GM12872 (cell line): ENCODE results near the gene CDC14B.

Source experiments
- TF ChIP-seq, protein P1 (sequence below): IDR thresholded peaks from 3 replicates; pipeline ENCODE4 v1.5.1; 2011; ENCODE audit warnings: low read depth, mild to moderate bottlenecking, low read length, moderate library complexity; ENCODE audit not compliant: insufficient read depth

The CDC14B gene

DNA sequence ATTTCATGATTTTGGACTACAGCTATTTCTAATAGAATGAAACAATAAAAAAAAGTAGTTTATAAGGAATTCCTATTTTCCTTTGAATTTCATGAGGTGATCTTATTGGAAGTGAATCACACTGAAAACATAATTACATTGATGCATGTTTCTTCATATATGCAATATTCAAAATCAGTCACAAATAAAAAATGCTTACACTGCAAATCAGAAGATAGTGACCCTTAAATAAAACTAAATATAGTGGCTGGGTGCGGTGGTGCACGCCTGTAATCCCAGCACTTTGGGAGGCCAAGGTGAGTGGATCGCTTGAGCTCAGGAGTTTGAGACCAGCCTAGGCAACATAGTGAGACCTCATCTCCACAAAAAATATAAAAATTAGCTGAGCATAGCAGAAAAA, 79.5 kb downstream of the CDC14B start:
- TF ChIP-seq, protein P1, sequence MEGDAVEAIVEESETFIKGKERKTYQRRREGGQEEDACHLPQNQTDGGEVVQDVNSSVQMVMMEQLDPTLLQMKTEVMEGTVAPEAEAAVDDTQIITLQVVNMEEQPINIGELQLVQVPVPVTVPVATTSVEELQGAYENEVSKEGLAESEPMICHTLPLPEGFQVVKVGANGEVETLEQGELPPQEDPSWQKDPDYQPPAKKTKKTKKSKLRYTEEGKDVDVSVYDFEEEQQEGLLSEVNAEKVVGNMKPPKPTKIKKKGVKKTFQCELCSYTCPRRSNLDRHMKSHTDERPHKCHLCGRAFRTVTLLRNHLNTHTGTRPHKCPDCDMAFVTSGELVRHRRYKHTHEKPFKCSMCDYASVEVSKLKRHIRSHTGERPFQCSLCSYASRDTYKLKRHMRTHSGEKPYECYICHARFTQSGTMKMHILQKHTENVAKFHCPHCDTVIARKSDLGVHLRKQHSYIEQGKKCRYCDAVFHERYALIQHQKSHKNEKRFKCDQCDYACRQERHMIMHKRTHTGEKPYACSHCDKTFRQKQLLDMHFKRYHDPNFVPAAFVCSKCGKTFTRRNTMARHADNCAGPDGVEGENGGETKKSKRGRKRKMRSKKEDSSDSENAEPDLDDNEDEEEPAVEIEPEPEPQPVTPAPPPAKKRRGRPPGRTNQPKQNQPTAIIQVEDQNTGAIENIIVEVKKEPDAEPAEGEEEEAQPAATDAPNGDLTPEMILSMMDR, result no peak

GRCh38 chr9:96532173-96532572, 87.5 kb downstream of the CDC14B start:
- TF ChIP-seq, protein P1, result no peak

DNA sequence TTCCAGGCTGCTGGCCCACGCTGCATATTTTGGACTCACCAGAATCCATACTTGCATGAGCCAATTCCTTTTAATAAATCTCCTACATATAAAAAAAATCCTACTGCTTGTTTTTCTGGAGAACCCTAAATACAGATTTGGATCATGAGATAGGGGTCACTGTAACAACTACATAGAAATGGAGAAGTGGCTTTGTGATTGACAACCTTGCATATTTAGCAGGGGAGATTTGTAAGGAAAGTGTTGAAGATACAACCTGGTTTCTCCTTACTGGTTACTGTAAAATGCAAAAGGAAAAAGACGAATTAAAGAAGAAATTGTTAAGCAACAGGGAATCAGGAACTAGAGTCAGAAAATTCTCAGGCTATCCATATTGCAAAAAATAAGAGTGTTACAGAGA, 94.9 kb downstream of the CDC14B start:
- TF ChIP-seq, protein P1, result no peak

GRCh38 chr9:96524045-96524444, 95.6 kb downstream of the CDC14B start:
- TF ChIP-seq, protein P1, result no peak

GRCh38 chr9:96523374-96523773, 96.3 kb downstream of the CDC14B start:
- TF ChIP-seq, protein P1, result no peak

GRCh38 chr9:96522366-96522765, 97.3 kb downstream of the CDC14B start:
- TF ChIP-seq, protein P1, result no peak

- TF ChIP-seq, protein P1, result no peak
These were observed 99.9 kb downstream of the CDC14B start for GRCh38 chr9:96519787-96520186.

DNA sequence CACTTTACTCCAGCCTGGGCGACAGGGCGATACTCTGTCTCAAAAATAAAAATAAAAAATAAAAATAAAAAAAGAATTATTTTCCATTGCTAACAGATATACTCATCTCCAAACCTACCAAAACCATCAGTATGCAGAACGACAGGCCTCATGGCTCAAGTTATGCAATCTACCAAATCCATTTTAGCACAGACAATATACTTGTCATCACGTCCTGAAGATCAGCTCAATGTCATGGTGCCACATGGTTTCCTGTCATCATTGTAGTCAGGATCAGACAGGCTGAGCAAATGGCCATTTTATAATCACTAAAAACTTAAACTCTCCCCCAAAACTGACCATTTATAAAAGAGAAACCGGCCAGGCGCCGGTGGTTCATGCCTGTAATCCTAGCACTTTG, 100.5 kb downstream of the CDC14B start:
- TF ChIP-seq, protein P1, result no peak
